Stomach (tissue), 4 donors: ENCODE results near the gene GLYATL1.

Experiments
- POLR2A ChIP-seq, 4 donors: fragments of 450-650 bp; IDR thresholded peaks; one replicate each; pipeline ENCODE4 v1.6.1; 2016; ENCODE audit warnings: antibody characterized with exemption in 4 of 4, control low read depth in 2 of 4, mild to moderate bottlenecking in 1 of 4, moderate library complexity in 1 of 4
- POLR2AphosphoS5 ChIP-seq, 3 donors: sonication (generic); formaldehyde crosslinking; IDR thresholded peaks; one replicate each; pipeline ENCODE4 v1.6.1; 2016; ENCODE audit warnings: antibody characterized with exemption in 3 of 3
- TF ChIP-seq, protein P1 (sequence below), 7 experiments: fragments of 450-650 bp in 4 of 7; fragments of 200-600 bp in 3 of 7; sonication (generic) in 3 of 7; IDR thresholded peaks; one replicate each; pipeline ENCODE4 v1.5.1; 2016 to 2019; ENCODE audit warnings: antibody characterized with exemption in 7 of 7, control low read depth in 2 of 7, mild to moderate bottlenecking in 1 of 7

DNA sequence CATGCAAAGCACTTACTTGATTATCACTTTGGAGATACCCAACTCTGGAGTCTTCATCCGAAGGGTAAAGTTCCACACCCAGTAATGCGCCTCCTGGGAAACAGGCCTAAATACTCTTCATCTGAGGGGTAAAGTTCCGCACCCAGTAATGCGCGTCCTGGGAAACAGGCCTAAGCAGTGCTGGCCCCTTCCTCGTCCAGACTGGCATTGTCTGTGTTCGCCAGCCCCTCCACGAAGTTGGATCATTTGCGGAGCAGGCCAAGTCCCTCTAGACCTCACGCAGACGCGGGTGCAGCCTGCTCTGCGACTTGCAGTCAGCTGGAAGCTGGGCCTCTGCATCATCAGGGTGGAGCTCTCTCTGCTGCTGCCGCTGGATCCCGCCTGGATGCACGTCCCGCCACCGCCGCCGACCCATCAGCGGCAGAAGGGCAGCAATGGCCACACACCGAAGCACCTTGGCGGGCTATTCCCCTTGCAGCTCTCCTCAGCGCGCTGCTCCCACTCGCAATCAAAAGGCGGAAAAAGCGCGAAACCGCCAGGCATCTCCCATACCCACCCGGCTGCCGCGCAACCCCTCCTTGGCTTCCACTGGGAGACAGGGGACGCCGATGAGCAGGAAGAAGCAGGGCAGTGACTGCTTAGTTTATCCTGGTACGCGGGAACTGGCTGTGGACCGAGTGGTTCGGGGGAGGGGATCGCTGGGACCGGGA lies 34.1 kb upstream of the GLYATL1 start:
- TF ChIP-seq, protein P1, sequence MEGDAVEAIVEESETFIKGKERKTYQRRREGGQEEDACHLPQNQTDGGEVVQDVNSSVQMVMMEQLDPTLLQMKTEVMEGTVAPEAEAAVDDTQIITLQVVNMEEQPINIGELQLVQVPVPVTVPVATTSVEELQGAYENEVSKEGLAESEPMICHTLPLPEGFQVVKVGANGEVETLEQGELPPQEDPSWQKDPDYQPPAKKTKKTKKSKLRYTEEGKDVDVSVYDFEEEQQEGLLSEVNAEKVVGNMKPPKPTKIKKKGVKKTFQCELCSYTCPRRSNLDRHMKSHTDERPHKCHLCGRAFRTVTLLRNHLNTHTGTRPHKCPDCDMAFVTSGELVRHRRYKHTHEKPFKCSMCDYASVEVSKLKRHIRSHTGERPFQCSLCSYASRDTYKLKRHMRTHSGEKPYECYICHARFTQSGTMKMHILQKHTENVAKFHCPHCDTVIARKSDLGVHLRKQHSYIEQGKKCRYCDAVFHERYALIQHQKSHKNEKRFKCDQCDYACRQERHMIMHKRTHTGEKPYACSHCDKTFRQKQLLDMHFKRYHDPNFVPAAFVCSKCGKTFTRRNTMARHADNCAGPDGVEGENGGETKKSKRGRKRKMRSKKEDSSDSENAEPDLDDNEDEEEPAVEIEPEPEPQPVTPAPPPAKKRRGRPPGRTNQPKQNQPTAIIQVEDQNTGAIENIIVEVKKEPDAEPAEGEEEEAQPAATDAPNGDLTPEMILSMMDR (IDR thresholded peaks at IDR 0.05), result no peak
- TF ChIP-seq POLR2A (IDR thresholded peaks at IDR 0.05) (no peak), POLR2AphosphoS5 (IDR thresholded peaks at IDR 0.05) (no peak)
